GM21723 (cell line): ENCODE results near the gene SMAD7.

Source experiments
- ATAC-seq: cut with Tn5 transposase; IDR thresholded peaks from one replicate; pipeline ENCODE4 v1.9.1; 2021; ENCODE audit warnings: mild to moderate bottlenecking, moderate library complexity; ENCODE audit not compliant: unreplicated experiment

The SMAD7 gene

DNA sequence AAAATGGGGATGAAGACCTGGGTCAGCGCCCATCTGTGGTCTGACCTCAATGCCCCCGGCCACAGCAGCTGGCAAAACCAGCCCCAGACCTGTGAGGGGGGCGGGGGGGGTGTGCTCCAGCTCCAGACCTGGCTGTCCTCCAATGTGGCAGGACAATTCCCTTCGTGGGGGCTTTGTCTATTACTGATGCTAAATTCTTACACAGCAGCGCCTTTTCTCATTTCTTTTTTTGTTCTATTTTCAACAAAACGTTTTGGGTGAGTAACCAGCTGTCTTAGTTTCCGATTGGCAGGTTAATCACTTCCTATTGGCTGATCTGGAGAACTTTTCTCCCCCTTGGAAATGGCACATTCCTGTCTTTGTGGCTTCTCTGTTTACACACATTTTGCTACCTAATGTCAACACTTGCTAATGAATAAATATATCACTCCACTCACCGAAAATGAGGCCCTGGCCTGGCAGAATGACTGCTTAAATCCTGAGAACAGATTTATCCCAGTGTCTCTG lies 4.4 kb downstream of the SMAD7 start:
- no peak for ATAC-seq

DNA sequence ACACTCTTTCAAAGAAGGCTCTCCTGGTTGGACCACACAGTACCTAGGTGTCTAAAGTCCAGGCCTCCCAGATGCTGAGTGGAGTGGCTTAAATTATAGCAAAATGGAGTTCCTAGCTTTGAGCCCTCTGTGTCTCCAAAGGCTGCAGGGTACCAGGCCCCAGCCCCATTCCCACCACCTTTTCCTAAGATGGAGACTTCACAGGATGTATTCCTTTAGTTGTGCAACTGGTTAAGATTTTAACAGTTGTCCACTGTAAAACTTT lies 4.9 kb downstream of the SMAD7 start:
- ATAC-seq: no peak

- no peak for ATAC-seq
These were observed 6.1 kb downstream of the SMAD7 start for GRCh38 chr18:48944634-48945033.

GRCh38 chr18:48943736-48944527 lies 6.8 kb downstream of the SMAD7 start:
- ATAC-seq: no peak

- no peak for ATAC-seq
These were observed 7.4 kb downstream of the SMAD7 start for GRCh38 chr18:48943333-48943732.

DNA sequence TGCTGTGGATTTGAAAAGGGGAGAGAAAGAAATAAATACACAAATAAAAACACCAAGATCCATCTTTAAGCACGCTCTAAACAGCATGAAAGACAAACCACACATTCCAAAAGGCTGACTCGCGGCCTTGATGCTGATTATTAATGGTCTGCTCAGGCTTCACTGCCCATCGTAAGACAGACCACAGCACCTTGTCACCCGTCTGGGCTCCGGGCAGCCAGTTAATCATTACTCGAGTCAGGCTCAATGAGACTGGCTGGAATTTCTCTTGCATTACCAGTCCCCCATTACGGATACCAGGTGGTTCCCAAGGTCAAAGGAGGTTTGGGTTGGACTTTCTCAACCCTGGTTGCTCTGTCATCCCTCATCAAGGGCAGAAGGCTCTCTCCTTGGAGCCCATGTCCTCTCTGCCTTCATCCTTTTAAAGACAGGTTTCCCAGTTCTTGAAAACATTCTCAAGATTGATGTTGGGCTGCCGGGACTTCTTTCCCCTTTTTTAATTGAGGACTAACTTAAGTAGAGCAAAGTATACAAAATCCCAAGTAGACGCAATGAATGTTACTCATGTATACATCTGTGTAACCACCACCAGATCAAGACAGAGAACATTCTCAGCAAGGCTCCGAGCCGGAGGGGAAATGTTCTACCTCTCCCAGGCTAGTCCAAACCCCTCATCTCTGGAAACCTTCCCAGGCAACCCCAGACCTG lies 8.1 kb downstream of the SMAD7 start:
- no peak for ATAC-seq

GRCh38 chr18:48942086-48942485 lies 8.7 kb downstream of the SMAD7 start:
- no peak for ATAC-seq

DNA sequence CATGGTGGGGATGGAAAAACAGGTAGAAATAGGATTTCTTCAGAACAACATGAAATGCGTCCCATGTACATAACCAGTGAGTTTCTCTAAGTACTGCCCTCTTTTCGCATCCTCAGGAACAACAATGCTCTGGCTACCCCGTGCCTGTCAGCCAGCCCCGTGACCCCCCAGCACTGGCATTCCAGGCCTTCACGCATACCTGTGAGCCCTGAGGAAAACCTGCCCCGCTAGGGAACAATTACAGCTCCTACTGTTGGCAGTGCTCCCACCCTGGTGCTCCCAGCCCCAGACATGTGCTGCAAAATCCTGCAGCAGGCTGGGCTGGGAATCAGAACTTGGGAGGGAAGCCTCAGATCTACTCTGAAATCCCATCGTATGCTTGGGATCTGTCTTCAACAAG lies 9.1 kb downstream of the SMAD7 start:
- no peak for ATAC-seq

GRCh38 chr18:48940854-48941611 lies 9.7 kb downstream of the SMAD7 start:
- peak; percentile 61 for ATAC-seq

GRCh38 chr18:48939205-48940097 lies 11.3 kb downstream of the SMAD7 start:
- no peak for ATAC-seq

DNA sequence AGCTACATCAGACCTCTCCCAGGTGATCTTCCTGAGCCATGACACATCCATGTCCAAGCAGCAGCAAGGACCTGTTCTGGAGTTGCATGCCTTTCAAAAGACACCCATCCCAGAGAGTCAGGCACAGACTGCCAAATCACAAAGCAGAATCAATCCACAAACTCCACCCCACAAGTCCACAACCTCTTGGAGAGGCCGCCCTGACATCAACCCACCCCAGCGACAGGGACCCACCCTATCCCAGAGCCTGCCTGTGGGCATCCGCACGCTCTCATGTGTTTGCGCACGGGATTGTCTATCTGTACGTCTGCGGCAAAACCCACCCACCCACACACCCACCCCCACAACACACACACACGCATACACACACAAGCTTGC lies 11.9 kb downstream of the SMAD7 start:
- ATAC-seq: no peak

GRCh38 chr18:48937869-48938750 lies 12.7 kb downstream of the SMAD7 start:
- ATAC-seq: no peak

DNA sequence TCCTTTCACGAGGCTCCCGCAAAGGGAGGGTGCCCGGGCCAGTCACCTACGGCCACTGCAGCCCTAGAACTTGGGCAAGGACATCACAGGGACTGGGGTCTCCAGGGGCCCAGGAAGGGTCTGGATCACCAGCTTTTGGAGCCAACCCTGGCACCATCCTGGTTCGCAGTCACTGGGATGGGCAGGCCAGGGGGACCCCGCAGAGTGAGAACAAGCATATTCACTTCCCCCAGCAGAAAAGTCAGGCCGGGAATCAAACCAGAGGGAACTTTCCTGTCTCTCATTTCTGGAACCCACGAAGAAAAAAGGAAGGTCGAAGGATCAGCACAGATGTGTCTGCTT lies 15.4 kb downstream of the SMAD7 start:
- no peak for ATAC-seq

DNA sequence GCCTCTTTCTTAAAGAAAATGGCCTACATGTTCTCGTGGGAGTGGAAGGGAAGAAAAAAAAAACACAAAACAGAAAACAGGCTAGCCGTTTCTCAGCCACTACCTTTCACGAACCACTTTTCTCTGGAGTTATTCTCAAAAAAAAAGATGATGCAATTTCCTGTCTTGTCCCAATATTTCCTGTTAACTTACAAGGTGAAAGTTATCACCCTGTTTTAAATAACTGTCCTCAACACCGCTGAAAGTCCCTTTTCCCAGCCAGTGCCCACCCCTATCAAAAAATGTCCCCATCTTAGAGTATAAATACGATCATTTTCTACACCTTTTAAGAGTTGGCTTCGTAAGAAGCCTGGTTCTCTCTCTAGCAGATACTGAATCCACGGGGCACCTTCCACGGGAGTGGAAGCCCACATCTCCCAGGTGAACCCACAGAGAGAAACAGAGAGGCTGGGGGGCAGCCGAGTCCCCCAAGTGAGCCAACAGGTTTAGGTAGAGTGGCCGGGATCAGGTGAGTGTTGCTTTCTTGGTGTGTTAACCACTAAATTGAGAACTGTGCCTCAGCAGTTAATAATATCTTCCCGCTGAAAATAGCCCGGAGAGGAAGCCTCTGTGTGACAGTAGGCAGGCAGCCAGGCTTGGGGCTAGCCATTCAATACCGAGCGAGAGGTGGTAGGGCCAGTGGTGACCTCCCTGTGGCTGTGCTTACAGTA lies 15.9 kb downstream of the SMAD7 start:
- ATAC-seq: peak; percentile 67

GRCh38 chr18:48934415-48934722 lies 16.4 kb downstream of the SMAD7 start:
- no peak for ATAC-seq

DNA sequence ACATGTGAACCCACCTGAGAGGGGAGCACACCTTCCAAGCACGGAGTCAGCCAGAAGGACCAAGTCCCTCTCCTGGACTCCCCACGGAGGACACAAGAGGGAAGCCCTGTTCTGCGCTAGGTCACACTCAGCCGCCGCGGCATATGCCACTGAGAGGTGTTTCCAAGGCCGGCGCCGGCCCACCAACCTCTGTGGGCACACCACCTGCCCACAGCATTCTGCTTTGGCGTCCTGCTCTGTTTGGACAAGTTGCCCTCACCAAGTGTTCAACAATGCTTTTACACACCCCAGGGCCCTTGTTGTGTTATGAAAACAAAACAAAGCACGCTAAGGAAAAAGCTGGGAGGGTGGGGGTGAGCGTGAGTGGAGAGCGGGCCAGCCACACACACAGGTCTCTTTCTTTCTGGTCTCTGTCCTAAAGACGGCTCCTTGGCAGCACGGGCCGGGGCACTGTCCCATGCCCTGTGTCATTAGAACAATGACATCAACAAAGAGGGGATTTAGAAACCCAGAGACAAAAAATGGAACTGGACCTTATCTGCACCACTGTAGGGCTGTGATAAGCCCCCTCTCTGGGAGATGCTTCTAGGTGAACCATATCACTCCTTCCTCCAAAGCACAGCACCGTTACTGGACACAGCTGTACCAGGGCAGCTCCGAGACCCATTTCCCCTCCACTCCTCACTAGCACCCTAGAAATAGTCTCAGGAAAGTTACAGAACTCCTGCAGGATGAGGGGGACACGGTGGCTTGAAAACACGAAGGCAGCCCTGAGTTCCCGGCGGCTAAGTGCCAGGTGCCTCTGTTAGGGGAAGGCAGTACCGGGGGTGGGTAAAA lies 17.0 kb downstream of the SMAD7 start:
- ATAC-seq: no peak

- ATAC-seq: no peak
These were observed 17.8 kb downstream of the SMAD7 start for GRCh38 chr18:48932822-48933510.

DNA sequence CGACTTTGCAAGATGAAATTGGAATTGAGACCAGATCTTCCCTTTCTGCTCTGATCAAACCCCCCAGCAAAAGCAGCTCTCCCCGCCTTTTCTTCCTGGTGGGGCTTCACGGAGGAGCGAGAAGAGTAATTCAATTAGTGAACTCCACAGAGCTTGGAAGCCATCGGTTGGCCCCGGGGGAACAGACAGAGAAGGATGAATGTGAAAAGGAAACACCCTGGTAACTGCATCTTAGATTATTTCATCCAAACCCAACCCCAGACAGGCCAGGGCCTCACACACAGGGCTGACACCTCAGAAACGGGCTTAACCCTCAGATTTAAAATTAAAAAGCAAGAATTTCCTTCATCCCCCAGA lies 18.3 kb downstream of the SMAD7 start:
- no peak for ATAC-seq
